ENCODE results near the gene AGBL5. TPM values are rescaled to one million over a fixed set of nuclear protein-coding genes. Genes with fewer than 3 reads are reported as not detected.
A peak's percentile ranks its signal among the peaks of the same experiment; 100 is the strongest.

Gene AGBL5
- total and polyA plus RNA-seq, 2 of the 13 experiments (the other 11 are each of a cell fraction or from before 2014, with no cell fraction given): 55.9 to 73.3 TPM

DNA sequence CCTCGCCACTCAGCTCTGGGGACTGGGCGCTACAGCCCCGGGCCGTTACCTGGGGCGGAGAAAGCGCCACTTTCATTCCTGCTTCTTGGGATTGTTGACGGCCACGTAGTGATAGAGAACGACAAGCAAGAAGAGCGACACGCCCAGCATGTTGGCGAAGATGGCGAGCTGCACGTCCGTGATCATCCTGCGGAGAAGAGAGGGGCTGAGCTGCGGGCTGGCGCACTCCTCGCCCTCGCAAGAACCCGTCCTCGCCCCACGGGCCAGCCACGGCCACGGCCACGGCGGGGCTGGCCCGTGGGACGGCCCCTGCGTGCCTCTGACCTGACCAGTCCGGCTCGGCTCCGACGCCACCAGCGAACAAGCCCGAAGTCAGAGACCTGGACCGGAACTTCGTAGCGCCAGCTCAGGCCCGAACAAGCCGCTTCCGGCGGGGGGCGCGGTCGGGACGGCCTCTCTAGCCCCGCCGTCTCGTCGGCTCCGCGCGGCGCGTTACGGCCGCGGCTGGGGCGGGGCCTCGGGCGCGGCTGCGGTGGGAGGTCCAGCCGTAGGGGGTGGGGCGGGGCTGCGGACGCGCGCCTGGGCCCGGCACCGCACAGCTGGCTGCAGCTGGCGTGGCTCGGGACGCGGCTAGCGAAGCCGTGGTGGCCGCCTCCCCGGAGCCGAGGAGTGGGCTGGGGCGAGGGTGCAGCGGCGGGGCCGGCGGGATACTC is 20.0 kb downstream of the AGBL5 start, which contains the start of gene OST4 (continued):
- no peak for TF ChIP-seq SRSF9 (IDR thresholded peaks at IDR 0.05; ENCODE audit: borderline replicate concordance, insufficient read depth, low read depth, low read length, poor library complexity, severe bottlenecking)
- TF ChIP-seq HCFC1 (IDR thresholded peaks at IDR 0.05; ENCODE audit: low read depth, low read length): peak; percentile 71
- no peak for TF ChIP-seq EZH2 (conservative IDR thresholded peaks at IDR 0.05; ENCODE audit: low read depth, low read length)
- TF ChIP-seq ZNF367 (CRISPR knock-in tag; IDR thresholded peaks at IDR 0.05; ENCODE audit: borderline replicate concordance): no peak
- TF ChIP-seq ZNF710 (CRISPR knock-in tag; IDR thresholded peaks at IDR 0.05; ENCODE audit: borderline replicate concordance): 0 out of 2 replicates have a peak, but pooled peaks have one; percentile 4
- TF ChIP-seq ZNF17 (CRISPR knock-in tag; IDR thresholded peaks at IDR 0.05): no peak
- peak; percentile 79; the same call in 1 of the 2 replicates for TF ChIP-seq MIER3 (CRISPR knock-in tag; IDR thresholded peaks at IDR 0.05; ENCODE audit: borderline replicate concordance)
- TF ChIP-seq SMAD3 (CRISPR knock-in tag; IDR thresholded peaks at IDR 0.05): peak; percentile 70; the same call in 1 of the 2 replicates
- no peak for TF ChIP-seq PCBP2 (optimal IDR thresholded peaks at IDR 0.05; ENCODE audit: low read depth, low read length, poor library complexity, severe bottlenecking)
- peak; percentile 29; the same call in 1 of the 2 replicates for TF ChIP-seq ZSCAN20 (CRISPR knock-in tag; IDR thresholded peaks at IDR 0.05; ENCODE audit: borderline replicate concordance)
- peak; percentile 13; the same call in 1 of the 2 replicates for TF ChIP-seq TGIF2 (CRISPR knock-in tag; IDR thresholded peaks at IDR 0.05)
- TF ChIP-seq IRX3 (CRISPR knock-in tag; IDR thresholded peaks at IDR 0.05; ENCODE audit: borderline replicate concordance, low read depth): no peak; the same call in 1 of the 2 replicates
- TF ChIP-seq ZNF563 (CRISPR knock-in tag; IDR thresholded peaks at IDR 0.05): peak; percentile 90; the same call in 1 of the 2 replicates
- TF ChIP-seq RFX1 (IDR thresholded peaks at IDR 0.05): no peak
- TF ChIP-seq ZBTB3 (CRISPR knock-in tag; IDR thresholded peaks at IDR 0.05; ENCODE audit: borderline replicate concordance, low read depth): no peak; the same call in 1 of the 2 replicates
- peak; percentile 94 for TF ChIP-seq SKI (IDR thresholded peaks at IDR 0.05; ENCODE audit: partially characterized antibody)
- TF ChIP-seq, protein P1, sequence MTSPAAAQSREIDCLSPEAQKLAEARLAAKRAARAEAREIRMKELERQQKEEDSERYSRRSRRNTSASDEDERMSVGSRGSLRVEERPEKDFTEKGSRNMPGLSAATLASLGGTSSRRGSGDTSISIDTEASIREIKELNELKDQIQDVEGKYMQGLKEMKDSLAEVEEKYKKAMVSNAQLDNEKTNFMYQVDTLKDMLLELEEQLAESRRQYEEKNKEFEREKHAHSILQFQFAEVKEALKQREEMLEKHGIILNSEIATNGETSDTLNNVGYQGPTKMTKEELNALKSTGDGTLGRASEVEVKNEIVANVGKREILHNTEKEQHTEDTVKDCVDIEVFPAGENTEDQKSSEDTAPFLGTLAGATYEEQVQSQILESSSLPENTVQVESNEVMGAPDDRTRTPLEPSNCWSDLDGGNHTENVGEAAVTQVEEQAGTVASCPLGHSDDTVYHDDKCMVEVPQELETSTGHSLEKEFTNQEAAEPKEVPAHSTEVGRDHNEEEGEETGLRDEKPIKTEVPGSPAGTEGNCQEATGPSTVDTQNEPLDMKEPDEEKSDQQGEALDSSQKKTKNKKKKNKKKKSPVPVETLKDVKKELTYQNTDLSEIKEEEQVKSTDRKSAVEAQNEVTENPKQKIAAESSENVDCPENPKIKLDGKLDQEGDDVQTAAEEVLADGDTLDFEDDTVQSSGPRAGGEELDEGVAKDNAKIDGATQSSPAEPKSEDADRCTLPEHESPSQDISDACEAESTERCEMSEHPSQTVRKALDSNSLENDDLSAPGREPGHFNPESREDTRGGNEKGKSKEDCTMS (CRISPR knock-in tag; conservative IDR thresholded peaks at IDR 0.05): no peak
- no peak for TF ChIP-seq TBX3 (IDR thresholded peaks at IDR 0.05; ENCODE audit: borderline replicate concordance)
- peak; percentile 48; the same call in 1 of the 2 replicates for TF ChIP-seq PITX1 (CRISPR knock-in tag; IDR thresholded peaks at IDR 0.05)
- TF ChIP-seq SAP130 (CRISPR knock-in tag; IDR thresholded peaks at IDR 0.05; ENCODE audit: low read depth): peak; percentile 96
- peak; percentile 50; the same call in 1 of the 2 replicates for TF ChIP-seq GATAD2A (CRISPR knock-in tag; IDR thresholded peaks at IDR 0.05)
- TF ChIP-seq POLR2AphosphoS2 (IDR thresholded peaks at IDR 0.05; ENCODE audit: low read depth, low read length): no peak
- no peak for TF ChIP-seq CEBPZ (IDR thresholded peaks at IDR 0.05; ENCODE audit: low read length)

Measured in HepG2 (cell line).